T-helper 1 cell treated with Interleukin-12 subunit alpha and Interleukin-12 subunit beta and Interleukin-4 antibody, amounts not matched to agents 30 μg/mL and 1 μg/mL, for 36 hours (primary cell): ENCODE data around the gene ASPSCR1.
A peak's percentile ranks its signal among the peaks of the same experiment; 100 is the strongest.
"Not testable (repeated sequence)": the region's sequence is repeated elsewhere in the genome, so short reads cannot be mapped to it uniquely, and the experiment has no call there.

ENCODE experiments used
- H3K27ac Mint-ChIP-seq: one replicate; pipeline ENCODE4 v1.8.0; 2021; ENCODE audit warnings: mild to moderate bottlenecking, mixed read lengths
- H3K27me3 Mint-ChIP-seq: one replicate; pipeline ENCODE4 v1.8.0; 2021; ENCODE audit warnings: low read depth, mixed read lengths
- H3K36me3 Mint-ChIP-seq: one replicate; pipeline ENCODE4 v1.8.0; 2021; ENCODE audit warnings: low read depth, mixed read lengths
- H3K4me1 Mint-ChIP-seq: one replicate; pipeline ENCODE4 v1.8.0; 2021; ENCODE audit warnings: low read depth, mixed read lengths
- H3K4me3 Mint-ChIP-seq: one replicate; pipeline ENCODE4 v1.8.0; 2021; ENCODE audit warnings: mild to moderate bottlenecking, moderate library complexity, mixed read lengths
- H3K9me3 Mint-ChIP-seq: one replicate; pipeline ENCODE4 v1.8.0; 2021; ENCODE audit warnings: mixed read lengths

The ASPSCR1 gene

DNA sequence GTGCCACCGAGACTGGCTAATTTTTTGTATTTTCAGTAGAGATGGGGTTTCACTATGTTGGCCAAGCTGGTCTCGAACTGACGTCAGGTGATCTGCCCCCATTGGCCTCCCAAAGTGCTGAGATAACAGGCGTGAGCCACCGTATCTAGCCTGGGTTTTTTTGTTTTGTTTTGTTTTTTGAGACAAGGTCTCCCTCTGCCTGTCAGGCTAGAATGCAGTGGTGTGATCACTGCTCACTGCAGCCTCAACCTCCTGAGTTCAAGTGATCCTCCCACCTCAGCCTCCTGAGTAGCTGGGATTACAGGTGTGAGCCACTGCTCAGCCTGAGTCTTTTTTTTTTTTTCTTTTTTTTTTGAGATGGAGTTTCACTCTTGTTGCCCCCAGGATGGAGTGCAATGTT lies 24.0 kb upstream of the ASPSCR1 start:
- not testable (repeated sequence) for H3K9me3 Mint-ChIP-seq, H3K4me1 Mint-ChIP-seq, H3K4me3 Mint-ChIP-seq, H3K27ac Mint-ChIP-seq, H3K36me3 Mint-ChIP-seq
- H3K27me3 Mint-ChIP-seq, result peaks cover 20% of the 10 kb centered on the region

GRCh38 chr17:81954131-81955057 lies 23.0 kb upstream of the ASPSCR1 start:
- Mint-ChIP-seq H3K9me3 (no peaks in the 10 kb centered on the region), H3K27me3 (peaks cover 28% of the 10 kb centered on the region), H3K4me1 (no peaks in the 10 kb centered on the region), H3K27ac (no peak overlapping the region), H3K36me3 (no peaks in the 10 kb centered on the region), H3K4me3 (no peak overlapping the region)

- no peak overlapping the region for H3K4me3 Mint-ChIP-seq
- no peaks in the 10 kb centered on the region for H3K4me1 Mint-ChIP-seq
- H3K9me3 Mint-ChIP-seq, result no peaks in the 10 kb centered on the region
- no peak overlapping the region for H3K27ac Mint-ChIP-seq
- peaks cover 28% of the 10 kb centered on the region for H3K27me3 Mint-ChIP-seq
- H3K36me3 Mint-ChIP-seq, result no peaks in the 10 kb centered on the region
Observed at GRCh38 chr17:81955058-81955681, 22.3 kb upstream of the ASPSCR1 start.

GRCh38 chr17:81955756-81956544 lies 21.5 kb upstream of the ASPSCR1 start:
- Mint-ChIP-seq H3K27ac (no peak overlapping the region), H3K27me3 (peaks cover 24% of the 10 kb centered on the region), H3K4me1 (no peaks in the 10 kb centered on the region), H3K4me3 (no peak overlapping the region), H3K36me3 (no peaks in the 10 kb centered on the region), H3K9me3 (no peaks in the 10 kb centered on the region)

GRCh38 chr17:81956607-81957589 lies 20.5 kb upstream of the ASPSCR1 start:
- no peaks in the 10 kb centered on the region for H3K9me3 Mint-ChIP-seq

DNA sequence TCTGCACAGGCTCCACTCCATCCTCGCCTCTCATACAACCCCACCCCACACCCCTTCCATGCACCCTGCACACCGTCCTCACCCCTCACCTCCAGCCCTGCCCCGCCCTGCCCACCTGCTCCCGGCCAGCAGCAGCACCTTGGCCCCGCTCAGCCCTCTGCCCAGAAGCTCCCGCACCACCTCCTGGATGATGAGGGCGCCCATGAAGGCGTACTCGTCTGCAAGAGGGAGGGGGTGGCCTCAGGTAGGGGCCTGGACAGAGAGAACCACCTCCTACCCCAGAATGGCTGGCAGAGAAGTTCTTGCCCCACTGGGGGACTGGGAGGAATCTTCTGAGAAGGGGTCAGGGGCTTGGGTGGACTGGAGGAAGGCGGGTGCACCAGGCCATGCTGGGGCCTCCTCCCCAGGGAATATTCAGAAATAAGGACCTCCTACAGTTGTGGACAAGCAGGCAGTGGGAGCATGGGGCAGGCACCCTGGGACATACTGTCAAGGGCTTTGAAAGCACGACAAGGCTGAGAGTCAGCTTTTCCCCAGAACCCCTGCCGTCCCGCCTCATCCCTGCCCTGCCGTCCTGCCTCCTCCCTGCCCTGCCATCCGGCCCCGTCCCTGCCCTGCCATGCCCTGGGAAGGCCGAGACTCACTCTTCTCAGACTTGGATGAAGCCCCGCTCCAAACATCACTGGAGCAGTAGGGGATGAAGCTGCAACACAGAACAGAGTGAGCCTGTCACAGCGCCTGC lies 19.6 kb upstream of the ASPSCR1 start:
- Mint-ChIP-seq H3K27me3 (peaks cover 29% of the 10 kb centered on the region), H3K36me3 (no peaks in the 10 kb centered on the region), H3K4me1 (no peaks in the 10 kb centered on the region), H3K4me3 (peak overlapping the region; percentile 22), H3K27ac (no peak overlapping the region), H3K9me3 (no peaks in the 10 kb centered on the region)

More at GRCh38 chr17:81956607-81957589, 20.5 kb upstream of the ASPSCR1 start:
- Mint-ChIP-seq H3K4me3 (no peak overlapping the region), H3K36me3 (no peaks in the 10 kb centered on the region), H3K27ac (no peak overlapping the region), H3K4me1 (no peaks in the 10 kb centered on the region), H3K27me3 (peaks cover 21% of the 10 kb centered on the region)

- H3K4me3 Mint-ChIP-seq, result peak overlapping the region; percentile 51
- H3K36me3 Mint-ChIP-seq, result no peaks in the 10 kb centered on the region
- peaks cover 38% of the 10 kb centered on the region for H3K27me3 Mint-ChIP-seq
- H3K9me3 Mint-ChIP-seq, result no peaks in the 10 kb centered on the region
- no peak overlapping the region for H3K27ac Mint-ChIP-seq
- H3K4me1 Mint-ChIP-seq, result no peaks in the 10 kb centered on the region
Observed at GRCh38 chr17:81958633-81959342, 18.6 kb upstream of the ASPSCR1 start.

GRCh38 chr17:81959362-81960129 lies 17.9 kb upstream of the ASPSCR1 start:
- H3K4me3 Mint-ChIP-seq, result peak overlapping the region; percentile 51
- H3K36me3 Mint-ChIP-seq, result no peaks in the 10 kb centered on the region
- H3K9me3 Mint-ChIP-seq, result no peaks in the 10 kb centered on the region
- H3K27me3 Mint-ChIP-seq, result peaks cover 46% of the 10 kb centered on the region
- no peak overlapping the region for H3K27ac Mint-ChIP-seq
- no peaks in the 10 kb centered on the region for H3K4me1 Mint-ChIP-seq

- Mint-ChIP-seq H3K27ac (no peak overlapping the region), H3K9me3 (no peaks in the 10 kb centered on the region), H3K4me1 (no peaks in the 10 kb centered on the region), H3K36me3 (no peaks in the 10 kb centered on the region), H3K27me3 (peaks cover 51% of the 10 kb centered on the region), H3K4me3 (no peak overlapping the region)
Observed at GRCh38 chr17:81960130-81960958, 17.1 kb upstream of the ASPSCR1 start.

GRCh38 chr17:81961087-81961511 lies 16.3 kb upstream of the ASPSCR1 start, which contains the start of gene NOTUM:
Gene NOTUM (minus strand): TSS chr17:81961187. CDS start chr17:81960909, 278 bp downstream.
- Mint-ChIP-seq H3K4me3 (no peak within 1 kb of the TSS), H3K27ac (no peak within 1 kb of the TSS), H3K4me1 (no peaks in the 10 kb centered on the region), H3K27me3 (peaks cover 51% of the 10 kb centered on the region), H3K9me3 (no peaks in the 10 kb centered on the region), H3K36me3 (no peaks in the 10 kb centered on the region)
